Stimulated activated CD8-positive, alpha-beta memory T cell treated with anti-CD3 and anti-CD28 coated beads, Interleukin-2, amount 100 ng/mL, for 48 hours (primary cell): ENCODE results near the gene SMYD2.

ENCODE experiments used
- DNase-seq, 2 donors: peaks; one replicate each; pipeline ENCODE4 v3.0.0-alpha.2; 2020; ENCODE audit warnings: low read depth in 2 of 2

Gene SMYD2

DNA sequence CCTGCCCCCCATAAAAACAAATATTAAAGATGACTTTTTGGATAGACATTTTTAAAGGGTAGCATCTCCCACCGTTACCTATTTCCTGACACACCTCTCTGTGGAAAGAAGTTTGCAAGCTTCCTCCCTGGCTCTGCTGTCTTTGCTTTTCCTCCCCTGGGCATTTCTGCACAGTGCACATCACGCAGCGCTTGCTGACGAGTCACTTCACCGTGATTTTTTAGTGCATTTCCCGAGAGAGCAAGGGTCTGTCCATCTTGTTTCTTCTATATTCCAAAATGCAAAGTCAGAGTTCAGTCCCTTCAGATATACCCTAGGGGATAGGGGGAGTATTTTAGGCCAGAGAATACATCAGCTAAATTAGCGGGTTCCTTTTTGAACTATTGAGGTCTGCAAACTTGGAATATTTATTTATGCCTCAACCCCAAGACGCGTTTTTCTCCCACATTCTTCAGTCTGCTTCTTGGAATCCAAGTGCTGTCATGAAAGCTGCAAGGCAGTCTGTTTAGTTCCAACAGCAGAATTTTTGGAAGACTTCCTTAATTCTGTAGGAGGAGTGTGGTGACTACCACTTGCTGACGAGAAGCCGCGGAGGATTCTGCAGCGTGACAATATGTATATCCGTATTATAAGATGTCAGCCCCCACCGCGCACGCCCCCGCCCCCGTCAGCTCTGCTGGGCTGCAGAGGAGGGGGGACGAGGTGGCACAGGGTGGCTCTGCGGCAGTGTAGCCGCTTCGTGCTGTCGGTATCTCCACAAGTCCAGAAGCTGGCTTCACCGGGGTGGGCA lies 22.4 kb downstream of the SMYD2 start:
- no peak for DNase-seq

DNA sequence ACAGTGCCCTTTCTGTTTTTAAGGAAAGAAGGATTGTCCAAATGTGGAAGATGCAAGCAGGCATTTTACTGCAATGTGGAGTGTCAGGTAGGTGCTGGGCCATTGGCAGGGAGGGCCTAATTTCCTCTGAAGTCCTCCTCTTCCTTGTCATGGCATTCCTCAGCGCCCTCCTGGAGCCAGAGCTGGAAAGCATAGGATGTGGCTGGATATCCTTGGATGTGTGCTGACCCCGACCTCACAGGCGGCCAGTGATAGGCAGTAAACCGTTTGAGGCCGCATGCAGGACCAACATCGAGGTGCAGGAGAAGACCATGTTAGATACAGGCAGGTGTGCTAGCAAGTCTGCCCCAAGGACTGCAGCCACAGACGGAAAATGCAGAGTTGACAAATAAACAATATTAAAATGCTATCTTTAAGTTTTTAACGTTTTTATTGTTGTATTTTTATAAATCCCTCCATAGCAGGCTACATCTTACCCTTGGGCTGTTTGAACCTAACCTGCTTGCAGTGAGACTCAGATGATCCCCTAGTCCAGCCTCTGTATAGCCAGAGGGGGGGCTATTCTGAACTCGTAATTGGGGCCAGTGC lies 24.3 kb downstream of the SMYD2 start:
- no peak for DNase-seq

DNA sequence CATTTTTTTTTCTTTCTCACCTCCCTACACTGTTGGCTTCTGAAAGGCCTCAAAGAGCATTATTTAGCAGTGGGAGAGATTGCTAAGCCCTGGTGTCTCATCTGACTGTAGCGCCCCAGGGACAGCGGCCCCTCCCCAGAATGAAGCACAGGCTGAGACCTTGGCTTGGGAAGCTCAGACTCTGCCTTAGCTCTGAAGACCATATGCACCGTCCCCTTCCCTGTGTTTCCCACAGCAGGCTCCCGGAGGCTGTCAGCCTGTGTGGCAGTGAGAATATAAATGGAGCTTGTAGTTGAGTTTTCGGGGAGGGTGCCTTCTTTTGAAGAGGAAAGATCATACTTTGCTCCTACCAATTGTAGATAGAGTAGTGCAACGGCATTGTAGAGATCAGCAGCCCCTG lies 25.3 kb downstream of the SMYD2 start:
- DNase-seq = no peak

DNA sequence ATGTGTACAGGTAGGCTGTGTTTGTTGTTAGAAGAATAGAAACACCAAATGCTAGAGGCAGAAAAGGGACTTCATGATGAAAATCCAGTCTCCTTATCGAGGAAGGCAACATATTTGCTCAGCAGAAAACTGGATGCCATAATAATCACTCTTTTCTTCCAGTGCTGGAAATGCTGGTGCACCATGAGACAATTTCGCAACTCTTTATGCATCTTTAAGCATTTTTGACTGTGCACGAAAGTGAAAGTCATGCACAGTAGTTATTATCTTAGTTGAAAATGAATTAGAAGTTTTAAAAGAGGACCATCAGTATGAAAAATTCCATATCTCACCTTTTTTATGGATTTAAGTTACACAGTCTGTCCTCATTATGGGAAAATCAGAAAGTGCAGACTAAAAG lies 29.1 kb downstream of the SMYD2 start:
- DNase-seq = no peak

DNA sequence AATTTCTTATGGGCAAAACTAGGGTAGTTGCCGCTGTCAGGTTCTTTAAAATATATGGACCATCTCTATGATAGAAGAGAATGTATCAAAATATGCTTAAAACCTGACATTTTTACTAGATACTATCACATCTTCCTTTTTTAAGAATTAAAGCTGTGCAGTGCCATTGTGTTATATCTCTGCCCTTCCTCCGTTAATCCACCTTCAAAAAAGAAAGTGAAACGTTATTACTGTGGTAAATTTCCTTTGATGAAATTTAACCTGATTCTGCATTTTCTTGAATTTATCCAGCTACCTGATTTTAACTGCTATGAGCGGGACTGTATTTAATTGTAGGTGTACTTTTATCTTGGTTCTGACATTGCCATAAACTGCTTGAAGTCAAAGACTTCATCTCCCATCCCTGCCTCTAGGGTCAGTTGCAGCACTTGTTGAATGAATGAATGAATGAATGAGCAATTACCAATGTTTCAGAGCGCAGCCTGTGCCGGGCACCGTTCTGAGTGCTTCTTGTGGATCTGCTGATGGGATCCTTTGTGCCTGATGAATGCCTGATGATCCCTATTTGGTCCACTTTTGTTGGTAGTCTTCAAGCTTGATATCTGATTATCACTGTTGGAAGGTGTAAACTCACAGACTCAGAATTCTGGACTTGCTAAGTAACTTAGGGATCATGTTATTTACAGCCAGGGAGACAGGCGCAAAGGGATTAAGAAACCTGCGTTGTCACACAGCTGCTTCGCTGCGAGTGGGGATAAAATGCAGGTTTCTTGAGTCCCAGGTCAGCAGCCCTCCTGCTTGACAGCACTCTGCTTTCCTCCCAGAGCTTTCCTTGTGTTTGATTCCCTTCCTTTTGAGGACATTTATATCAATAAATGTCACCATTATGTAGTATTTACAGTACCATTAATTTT lies 30.1 kb downstream of the SMYD2 start:
- DNase-seq = no peak

DNA sequence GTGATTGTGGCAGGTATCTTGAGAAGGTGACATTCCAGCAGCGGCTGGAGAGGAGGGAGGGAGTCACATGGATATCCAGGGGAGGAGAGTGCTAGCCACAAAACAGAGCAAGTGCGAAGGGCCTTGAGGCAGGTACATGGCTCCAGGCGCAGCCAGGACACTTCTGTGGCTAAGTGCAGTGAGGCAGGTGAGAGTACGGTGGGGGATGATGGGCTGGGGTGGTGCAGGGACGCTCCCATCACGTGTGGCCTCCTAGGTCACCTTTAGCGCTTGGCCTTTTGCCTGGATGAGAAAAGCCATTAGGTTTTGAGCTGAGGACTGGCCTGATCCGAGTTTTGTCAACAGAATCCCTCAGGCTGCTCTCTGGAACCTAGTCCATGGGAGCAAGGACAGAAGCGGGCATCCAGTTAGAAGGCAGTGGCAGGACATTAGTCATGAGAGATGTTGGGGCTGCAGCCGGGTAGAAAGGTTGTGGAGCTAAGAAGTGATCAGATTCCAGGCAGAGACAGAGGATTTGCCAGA lies 31.6 kb downstream of the SMYD2 start:
- DNase-seq = no peak

DNA sequence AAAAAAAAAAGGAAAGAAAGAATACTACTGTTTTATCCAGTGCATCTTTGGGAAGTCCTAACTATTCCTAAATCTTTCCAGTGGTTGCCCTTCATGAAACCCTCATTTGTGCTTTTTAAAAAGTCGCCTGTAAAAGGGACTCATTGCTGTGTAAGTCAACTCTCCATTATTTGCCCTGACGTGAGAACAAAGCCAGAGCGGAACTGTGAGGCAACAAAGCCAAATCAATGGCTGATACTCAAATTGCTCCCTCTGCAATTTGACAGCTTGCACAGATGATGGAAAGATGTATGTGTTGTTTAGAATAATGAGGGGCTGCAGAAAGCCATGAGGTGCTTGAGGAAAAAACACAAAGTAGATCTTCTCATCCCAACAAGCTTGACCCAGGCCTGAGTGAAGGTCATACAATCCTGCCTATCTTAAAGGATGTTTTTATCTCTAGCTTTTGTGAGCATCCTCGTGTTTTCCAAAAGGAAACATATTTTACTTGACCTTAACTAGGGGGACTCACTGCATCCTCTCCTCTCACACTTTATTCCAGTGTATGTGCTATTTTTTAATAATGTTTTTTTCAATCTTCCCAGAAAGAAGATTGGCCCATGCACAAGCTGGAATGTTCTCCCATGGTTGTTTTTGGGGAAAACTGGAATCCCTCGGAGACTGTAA lies 33.4 kb downstream of the SMYD2 start:
- no peak for DNase-seq

DNA sequence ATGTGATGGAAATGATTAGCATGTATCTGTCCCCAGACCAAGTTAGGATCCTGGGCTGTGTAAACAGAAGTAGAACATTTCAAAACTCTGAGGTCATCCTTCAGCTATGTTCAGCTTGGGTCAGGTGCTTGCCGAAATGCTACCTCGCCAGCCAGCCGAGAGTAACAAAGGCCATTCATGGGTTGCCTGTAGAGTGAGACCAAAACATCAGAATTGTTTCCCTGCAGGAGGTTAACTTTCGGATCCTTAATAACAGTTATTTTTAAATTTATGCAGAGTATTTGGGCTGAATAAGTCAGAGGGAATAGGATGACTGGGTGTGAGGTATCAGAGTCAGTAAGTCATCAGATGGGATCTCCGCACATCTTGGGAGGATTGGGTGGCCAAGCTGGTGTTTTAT lies 35.6 kb downstream of the SMYD2 start:
- DNase-seq = no peak

DNA sequence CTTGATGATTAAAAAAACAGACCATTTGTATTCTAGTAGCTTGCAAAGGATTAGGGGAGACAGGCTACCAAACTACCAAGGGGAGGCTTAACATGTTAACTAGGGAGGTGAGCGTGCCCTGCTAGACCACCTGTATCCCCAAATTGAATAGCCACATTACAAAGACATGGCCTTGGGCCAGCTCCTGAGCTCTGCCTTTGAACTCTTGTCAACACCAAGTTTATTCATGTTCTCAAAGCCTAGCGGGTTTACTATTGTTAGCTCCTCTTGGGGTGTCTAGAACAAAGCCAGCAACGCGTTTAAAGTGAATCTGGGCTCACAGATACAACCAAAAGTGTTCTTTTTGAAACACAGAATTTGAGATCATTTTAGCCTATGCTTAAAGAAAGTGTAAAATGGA lies 36.3 kb downstream of the SMYD2 start:
- DNase-seq = no peak

DNA sequence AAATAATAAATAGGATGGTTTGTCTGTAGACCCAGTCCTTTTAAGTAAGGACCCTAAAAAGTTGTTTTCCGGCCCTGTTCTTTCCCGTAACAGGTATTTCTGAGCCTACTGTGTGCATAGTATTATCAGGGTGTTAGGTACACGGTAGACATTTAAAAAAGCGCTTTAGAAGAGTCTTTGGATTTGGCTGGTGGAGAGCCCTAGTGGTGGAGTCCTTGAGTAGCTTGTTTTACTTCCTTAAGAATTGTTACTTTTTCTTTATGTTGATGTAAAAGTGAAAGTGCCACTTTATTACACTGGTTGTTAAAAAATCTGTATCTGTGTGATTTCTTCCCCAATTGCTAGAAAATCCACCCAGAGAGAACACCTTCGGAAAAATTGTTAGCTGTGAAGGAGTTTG lies 36.8 kb downstream of the SMYD2 start:
- DNase-seq = no peak

DNA sequence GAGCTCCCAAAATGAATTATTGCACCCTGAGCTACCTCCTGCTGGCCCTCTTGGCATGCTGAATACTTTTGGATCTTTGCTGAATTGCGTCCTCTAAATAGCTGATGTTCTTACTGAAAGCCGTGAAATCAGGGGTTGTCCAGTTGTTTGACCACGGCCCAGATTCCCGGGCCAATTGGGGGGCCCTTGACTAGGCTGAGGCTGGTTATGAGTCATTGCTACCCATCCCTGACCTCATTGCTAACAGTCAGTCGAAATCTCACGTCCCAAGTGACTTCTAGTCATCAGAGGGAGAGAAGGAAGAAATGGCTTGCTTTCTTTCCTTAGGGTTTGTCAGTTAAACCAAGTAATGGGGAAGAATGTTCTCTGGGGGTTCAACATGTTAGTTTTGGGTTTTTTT lies 37.4 kb downstream of the SMYD2 start:
- no peak for DNase-seq

DNA sequence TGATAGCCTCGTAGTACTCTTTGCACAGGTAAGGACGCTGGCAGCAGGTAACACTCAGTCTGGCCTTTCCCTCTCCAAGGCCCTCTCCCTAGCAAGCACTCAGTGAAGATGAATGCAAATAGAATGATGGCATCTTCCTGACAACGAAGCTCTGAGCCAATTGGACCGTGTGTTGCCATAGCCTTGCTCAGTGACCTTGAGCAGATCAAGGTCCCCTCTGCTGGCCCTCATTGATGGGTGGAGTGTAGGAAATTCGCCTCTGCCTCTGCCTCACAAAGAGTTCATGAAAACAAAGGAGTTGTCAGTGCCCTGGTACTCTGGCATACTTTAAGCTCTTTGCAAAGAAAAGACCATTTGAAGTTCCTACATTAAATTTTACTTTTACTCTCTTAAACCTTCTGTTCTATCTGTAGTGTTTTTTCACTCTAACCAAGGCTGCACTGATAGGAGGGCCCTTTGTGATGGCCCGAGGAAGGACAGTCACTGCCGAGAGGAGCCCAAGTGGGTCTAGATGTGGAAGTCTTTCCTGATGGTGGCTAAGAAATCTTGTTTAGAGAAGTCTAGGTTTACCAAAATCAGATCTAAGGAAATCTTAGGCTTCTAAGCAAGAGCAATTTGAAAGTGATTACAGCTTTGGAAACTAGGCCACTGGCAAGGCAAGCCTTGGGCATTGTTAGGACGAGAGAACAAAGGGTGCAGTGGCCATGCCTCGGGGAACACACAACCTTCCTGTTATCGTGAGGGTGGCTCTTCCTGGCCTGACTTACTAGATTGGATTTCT lies 38.2 kb downstream of the SMYD2 start:
- DNase-seq = no peak

DNA sequence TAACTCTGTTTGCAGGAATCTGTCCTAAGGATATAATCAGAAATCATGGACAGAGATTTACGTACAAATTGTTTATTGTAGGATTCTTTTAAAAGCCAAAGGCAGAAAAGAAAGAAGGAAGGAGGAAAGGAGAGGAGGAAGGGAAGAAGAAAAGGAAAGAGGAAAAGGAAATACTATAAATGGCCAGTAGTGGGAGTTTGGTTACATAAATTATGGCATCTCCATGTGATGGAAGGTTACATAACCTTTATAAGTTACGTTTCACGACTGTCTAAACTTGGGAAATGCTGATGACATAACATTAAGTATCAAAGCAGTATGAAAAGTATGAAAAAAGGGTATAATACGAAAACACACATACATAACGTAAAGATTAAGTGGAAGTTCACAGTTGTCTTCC lies 39.0 kb downstream of the SMYD2 start:
- no peak for DNase-seq

DNA sequence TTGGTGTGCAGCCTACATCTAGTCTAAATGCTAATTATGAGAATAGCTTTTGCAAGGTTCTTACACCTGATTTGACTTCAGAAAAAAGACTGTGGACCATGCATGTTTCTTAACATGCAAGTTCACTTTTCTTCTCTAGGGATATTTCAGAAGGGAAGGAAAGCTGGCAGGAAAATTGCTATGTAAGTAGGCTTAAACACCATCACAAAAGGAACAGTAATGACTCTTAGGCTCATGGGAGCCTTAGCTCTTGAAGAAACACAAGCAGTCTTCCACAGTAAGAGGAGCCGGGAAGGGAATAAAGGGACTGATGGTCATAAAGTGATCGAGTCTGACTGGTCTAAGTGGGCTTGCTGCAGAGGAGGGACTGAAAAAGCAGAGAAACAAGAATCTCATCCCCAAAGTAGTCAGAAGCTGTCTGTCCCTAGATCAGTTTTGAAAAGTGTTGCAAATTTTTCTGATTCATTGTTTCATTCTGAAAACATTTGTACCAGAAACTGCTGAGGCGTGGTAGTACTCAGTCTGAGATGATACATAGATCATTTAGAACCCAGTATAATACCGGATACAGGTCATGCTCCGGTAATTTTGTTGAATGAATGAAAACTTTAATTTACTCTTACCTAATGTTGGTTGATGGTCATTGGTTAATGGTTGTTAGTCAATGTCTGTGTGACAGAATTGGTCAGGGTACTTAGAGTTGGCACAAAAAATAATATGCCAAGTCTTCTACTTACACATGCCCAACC lies 40.9 kb downstream of the SMYD2 start:
- no peak for DNase-seq

DNA sequence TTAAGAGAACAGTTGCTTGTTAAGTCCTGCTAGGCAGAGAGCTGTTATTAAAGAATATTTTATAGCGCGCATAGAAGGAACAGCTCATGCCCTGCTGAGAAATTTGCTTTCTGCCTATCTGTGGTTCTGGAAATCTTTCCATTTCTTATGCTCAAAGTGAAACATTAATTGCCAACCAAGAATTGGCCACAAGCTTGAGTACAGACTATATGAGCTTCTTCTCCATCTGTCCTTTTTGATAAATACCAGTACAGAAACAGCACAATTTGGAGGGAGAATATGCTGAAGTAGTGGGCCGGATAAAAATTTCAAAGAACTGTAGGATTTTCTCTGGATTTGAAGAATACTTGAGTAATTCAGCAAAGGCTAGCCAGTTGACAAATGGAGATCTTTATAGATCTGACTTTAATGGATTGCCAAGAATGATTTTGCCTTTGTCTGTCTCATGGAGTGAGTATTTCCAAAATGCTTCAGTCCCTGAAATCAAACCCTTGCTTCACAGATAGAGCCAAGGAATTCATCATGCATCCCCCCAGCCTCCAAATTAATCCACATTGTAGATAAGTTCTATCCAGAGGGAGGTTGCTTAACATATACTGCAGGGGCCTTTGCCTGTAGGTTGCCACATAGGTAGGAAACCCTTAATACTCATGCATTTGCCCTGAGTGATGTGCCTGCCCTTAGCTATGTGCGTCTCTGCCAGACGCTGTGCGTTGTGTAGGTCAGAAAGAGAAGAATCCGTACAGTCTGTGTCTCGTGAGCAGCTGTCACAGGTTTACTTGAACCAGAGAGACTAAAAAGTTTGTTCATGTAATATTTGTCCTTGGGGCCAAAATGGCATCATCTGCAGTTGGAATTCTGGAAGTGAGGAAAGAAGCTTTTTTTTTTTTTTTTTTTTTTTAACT lies 44.2 kb downstream of the SMYD2 start:
- DNase-seq = no peak

DNA sequence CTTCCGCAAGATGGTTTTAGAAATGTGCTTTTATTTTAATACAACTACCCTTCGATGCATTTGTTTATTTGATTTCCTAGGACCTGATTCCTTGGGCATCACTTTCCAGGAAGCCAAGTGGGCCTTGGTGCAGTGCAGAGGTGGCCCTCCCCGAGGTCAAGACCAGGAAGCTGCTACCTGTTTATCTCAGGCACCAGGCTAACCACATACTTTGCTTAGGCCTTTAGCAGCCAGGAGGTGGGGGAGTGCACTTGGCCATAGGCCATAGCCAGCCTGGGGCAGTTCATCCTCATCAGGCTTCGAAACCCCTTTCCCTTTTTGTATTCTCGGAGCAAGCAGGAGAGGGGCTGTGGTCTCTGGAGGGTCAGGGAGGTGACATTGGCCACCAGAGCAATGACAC lies 45.4 kb downstream of the SMYD2 start:
- DNase-seq = no peak

DNA sequence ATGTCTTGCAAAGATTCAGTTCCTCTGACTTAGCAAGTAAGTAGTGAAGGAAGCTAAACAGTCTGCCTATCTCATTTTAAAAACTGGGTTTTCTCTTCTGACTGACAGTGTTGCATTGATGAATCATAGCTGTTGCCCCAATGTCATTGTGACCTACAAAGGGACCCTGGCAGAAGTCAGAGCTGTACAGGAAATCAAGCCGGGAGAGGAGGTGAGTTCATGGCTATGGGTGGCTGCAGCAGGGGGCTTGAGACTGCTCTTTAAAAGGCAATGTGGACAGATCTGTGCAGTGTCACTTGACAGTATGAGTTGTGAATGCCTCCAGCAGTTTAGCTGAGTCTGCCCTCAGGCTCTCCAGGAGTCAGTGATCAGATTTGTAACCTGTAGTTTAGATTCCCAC lies 46.6 kb downstream of the SMYD2 start:
- DNase-seq = no peak

DNA sequence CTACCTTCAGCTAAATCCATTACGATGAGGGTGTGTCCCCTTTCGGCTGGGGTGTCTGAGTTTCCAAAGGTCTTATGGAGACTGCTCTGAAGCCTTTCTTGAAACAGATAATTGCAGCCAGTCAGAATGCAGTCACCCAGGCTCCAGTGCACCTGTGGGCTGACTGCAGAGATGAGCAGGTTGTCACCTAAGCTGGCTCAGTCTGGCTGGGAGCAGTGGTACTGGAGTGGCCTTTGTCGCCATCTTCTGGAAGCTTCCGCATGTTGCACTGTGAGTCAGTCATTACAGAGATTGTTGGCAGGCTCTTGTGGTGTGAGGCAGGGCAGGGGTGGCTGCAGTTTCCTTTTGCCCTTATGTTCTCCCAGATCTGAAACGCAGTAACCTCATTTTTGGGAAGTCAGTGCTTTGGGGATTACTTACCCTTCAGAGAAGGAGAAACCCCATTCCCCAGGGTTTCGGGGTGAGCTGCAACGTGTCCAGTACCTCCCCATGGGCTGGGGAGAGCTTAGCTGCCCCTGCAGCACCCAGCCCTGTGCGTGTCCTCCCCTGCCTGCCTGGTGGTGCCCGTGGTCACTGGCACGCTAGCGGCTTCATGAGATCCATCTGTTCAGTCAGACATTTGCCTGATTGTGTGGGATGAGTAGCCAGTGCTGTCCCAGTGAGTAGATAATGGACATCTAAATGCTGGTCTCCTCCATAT lies 48.0 kb downstream of the SMYD2 start:
- DNase-seq = peak; percentile 47 to 59
